ENCODE data around the gene GPBP1L1.

The GPBP1L1 gene

DNA sequence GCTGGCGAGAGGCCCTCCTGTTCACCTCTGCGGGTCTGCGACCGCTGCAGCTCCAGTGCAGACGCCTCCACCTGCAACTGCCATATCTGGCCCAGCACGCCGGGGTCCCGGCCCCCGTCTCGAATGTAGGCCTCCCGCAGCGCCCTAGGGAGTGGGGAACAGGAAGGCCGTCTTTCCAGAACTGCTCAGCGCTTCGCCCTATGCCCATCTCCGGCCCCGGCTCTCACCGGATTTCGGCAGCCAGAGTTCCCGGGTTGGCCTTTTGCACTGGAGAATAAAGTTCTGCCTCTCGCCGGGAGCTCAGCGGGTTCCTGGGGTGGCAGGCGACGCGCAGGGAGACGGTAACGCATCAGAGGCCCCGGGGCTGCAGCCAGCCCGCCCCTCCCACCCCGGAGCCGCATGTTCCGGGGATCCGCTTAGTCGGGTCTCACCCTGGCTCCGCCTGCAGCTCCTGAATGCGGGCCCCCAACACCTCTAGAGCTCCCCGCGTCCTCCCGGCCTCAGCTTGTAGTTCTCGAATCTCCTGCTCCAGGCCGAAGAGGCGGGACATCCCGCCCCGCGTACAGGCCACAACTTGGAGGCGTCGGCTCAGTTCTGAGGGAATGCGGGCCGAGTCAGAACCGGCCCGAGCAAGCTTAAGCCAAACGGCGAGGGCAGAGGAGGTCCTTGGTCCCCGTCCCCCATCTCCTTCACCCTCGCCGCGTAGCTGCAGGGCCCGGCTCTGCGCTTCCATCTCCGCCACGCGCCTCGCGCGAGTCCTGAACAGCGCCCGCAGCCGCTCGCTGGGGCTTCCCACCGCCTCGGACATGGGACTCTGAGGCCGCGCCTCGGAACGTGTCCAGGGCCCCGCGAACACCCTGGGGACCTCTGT, 63.6 kb downstream of the GPBP1L1 start:
- DNase-seq (ENCODE audit: insufficient read length) (no peak), FAIRE-seq (no peak)
- TF ChIP-seq POLR2AphosphoS5 (IDR thresholded peaks at IDR 0.05; ENCODE audit: low read depth, low read length) (no peak), TAF1 (IDR thresholded peaks at IDR 0.05; ENCODE audit: borderline replicate concordance, low read depth, low read length) (no peak), POLR2A (IDR thresholded peaks at IDR 0.05; ENCODE audit: low read depth, low read length) (no peak)

DNA sequence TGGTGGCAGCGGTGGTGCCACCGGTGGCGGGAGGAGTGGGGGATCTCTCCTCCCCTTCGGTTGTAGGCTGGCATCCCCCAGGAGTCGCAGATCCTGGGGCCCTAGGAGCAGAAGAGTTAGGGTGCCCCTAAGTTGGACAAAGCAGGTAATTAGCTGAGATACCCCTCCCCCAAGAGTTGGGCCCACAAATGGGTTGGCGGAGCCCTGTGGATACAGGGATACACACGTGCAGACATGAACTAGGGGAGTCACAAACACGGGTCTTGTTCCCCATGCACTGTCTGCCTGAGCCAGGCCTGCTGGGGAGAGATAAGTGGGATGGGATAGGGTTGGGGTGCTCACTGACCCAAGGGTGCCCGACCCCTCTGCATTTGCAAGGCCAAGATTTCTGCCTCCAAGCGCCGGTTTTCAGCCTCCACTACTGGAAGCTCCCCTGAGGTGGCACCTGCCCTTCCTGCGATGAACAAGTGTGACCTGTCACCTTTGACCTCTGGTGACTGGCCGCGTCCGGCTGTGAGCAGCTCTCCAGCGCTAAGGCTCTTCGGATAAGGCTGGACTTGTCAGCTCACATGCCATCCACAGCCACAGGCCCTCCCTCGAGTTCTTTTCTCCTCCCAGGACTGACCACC, 64.3 kb downstream of the GPBP1L1 start:
- FAIRE-seq (no peak), DNase-seq (ENCODE audit: insufficient read length) (no peak)
- TF ChIP-seq POLR2A (IDR thresholded peaks at IDR 0.05; ENCODE audit: low read depth, low read length) (no peak), POLR2AphosphoS5 (IDR thresholded peaks at IDR 0.05; ENCODE audit: low read depth, low read length) (no peak), TAF1 (IDR thresholded peaks at IDR 0.05; ENCODE audit: borderline replicate concordance, low read depth, low read length) (no peak)

DNA sequence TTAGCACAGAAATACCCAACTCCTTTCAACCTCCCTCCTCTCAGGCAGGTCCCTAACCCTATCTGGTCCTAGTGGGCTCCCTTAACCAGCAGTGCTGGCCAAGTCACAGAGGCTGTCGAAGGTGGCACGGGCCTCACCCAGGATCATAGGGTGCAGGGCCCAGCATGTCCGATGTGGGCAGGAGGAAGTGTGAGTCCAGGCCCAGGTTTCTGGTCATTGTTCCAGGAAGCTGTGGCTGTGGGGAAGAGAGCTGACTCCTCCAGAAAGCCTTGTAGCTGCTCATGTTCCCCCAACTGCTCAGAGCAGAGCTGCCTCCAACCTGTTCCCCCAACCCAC, 64.9 kb downstream of the GPBP1L1 start:
- FAIRE-seq (no peak), DNase-seq (ENCODE audit: insufficient read length) (peak; percentile 28)
- no peak for TF ChIP-seq POLR2AphosphoS5 (IDR thresholded peaks at IDR 0.05; ENCODE audit: low read depth, low read length)
- TF ChIP-seq POLR2A (IDR thresholded peaks at IDR 0.05; ENCODE audit: low read depth, low read length): no peak
- TF ChIP-seq TAF1 (IDR thresholded peaks at IDR 0.05; ENCODE audit: borderline replicate concordance, low read depth, low read length): no peak

DNA sequence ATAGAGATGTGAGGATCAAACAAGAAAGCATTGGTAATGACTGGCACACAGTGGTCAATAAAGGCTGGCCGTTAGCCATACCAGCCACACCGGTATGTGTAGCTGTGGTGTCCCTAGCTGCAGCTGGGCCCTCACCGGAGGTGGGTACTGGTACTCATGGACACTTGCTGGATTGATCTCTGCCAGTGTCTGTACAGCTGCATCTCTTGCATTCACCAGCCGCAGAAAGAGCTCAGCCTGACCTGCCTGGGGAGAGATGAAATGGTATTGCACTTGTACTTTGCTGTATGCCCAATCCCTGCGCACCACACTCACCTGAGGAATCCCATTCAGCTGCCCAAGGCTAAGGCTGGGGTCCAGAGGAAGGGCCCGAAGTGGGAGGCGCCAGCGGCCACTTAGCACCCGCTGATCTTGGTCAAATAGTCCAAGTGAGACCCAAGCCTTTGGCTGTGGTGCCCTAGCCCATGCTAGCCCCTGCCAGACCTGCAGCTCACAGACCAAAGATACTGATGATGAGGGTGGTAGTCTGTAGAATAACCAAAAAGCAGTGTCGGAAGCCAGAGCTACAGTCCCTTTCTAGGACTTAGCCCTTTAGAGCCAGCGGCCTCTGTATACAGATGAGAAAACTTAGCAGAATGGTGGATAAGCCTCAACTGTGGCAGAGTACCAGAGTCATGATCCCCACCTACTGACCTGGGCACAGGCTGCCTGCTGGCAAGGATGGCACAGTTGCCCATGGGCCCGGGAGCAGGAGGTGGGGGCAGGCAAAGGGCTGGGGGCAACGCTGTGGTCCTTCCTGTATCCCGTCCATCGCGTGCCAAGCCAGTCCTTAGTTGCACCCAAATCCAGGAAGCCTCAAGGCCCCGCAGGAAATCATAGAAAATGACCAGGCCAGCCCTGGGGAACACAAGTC, 65.5 kb downstream of the GPBP1L1 start:
- TF ChIP-seq TAF1 (IDR thresholded peaks at IDR 0.05; ENCODE audit: borderline replicate concordance, low read depth, low read length) (no peak), POLR2A (IDR thresholded peaks at IDR 0.05; ENCODE audit: low read depth, low read length) (no peak), POLR2AphosphoS5 (IDR thresholded peaks at IDR 0.05; ENCODE audit: low read depth, low read length) (peak; percentile 19; the same call in 1 of the 2 replicates)
- DNase-seq (ENCODE audit: insufficient read length) (peak; percentile 23), FAIRE-seq (no peak)

DNA sequence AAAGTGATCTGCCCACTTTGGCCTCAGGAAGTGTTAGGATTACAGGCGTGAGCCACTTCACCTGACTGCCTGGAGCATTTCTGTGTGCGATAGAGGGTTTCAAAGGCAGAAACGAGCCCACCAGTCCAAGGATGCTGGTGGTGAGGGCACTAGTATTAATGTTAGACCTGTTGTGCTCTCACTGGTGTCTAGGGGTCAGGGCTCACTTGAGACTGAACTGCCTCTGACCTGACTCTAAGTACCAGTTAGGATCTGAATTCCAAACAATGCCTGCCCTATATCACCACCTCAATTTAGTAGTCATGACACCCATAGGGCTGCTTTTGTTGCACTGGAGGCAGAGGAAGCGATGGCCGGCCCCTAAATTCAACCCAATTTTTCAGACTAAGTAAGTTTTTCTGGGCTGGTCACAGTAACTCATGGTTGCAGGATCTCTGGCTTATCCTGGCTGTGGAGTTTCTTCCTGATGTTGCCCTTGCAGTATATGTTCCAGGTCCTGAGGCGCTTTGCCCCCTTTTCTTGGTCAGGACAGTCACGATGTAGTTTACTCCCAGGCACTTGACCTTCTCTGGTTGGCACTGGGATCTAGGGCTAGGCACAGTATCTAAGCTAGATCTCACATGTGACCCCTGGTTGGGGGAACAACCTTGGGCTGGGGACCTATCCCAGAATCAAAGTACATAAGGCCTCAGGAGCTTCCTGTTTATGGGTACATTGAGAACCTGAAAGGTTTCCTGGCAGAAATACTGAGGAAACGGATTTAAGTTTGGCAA, 67.0 kb downstream of the GPBP1L1 start:
- TF ChIP-seq POLR2A (IDR thresholded peaks at IDR 0.05; ENCODE audit: low read depth, low read length): peak; percentile 53; the same call in 1 of the 2 replicates
- no peak for TF ChIP-seq TAF1 (IDR thresholded peaks at IDR 0.05; ENCODE audit: borderline replicate concordance, low read depth, low read length)
- TF ChIP-seq POLR2AphosphoS5 (IDR thresholded peaks at IDR 0.05; ENCODE audit: low read depth, low read length): peak; percentile 79
- no peak for DNase-seq (ENCODE audit: insufficient read length)
- FAIRE-seq: no peak

DNA sequence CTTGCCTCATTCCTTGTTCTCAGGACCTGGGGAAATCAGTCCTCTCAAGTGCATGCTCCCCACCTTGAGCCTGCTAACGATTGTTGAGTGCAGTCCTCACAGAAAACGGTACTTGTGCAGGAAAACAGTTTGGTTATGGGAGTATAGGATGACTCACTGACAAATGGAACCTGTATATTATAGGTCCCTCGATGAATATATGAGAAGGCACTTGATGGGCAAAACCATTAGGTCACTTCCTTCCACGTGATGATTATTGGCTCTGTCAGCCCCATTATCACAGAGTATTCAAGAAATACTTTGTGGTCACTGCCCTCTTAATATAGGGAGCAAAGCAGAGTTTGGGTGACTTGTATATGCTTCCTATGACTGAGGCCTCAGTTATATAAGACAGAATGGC, 68.7 kb downstream of the GPBP1L1 start:
- TF ChIP-seq POLR2AphosphoS5 (IDR thresholded peaks at IDR 0.05; ENCODE audit: low read depth, low read length) (no peak; the same call in 1 of the 2 replicates), POLR2A (IDR thresholded peaks at IDR 0.05; ENCODE audit: low read depth, low read length) (no peak), TAF1 (IDR thresholded peaks at IDR 0.05; ENCODE audit: borderline replicate concordance, low read depth, low read length) (no peak)
- no peak for DNase-seq (ENCODE audit: insufficient read length)
- no peak for FAIRE-seq

DNA sequence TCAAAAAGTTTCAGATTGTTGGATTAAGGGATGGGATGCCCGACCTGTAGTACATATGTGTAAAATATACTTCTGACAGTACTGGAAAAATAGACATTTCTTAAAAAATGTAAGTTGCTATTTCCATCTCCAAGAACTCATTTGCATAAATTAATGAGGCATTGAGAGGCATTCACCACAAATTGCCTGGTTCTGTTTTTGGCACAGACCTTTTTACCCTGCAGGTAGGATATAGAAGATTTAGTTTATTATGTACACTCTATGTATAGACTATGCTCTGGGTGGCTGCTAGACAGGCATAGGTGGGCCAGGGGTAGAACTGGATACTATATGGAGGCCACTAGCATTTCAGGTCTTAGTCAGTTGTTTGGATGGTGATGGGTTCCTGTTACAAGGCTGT, 70.4 kb downstream of the GPBP1L1 start:
- DNase-seq (ENCODE audit: insufficient read length) (no peak), FAIRE-seq (no peak)
- TF ChIP-seq POLR2AphosphoS5 (IDR thresholded peaks at IDR 0.05; ENCODE audit: low read depth, low read length) (no peak), POLR2A (IDR thresholded peaks at IDR 0.05; ENCODE audit: low read depth, low read length) (no peak), TAF1 (IDR thresholded peaks at IDR 0.05; ENCODE audit: borderline replicate concordance, low read depth, low read length) (no peak)

DNA sequence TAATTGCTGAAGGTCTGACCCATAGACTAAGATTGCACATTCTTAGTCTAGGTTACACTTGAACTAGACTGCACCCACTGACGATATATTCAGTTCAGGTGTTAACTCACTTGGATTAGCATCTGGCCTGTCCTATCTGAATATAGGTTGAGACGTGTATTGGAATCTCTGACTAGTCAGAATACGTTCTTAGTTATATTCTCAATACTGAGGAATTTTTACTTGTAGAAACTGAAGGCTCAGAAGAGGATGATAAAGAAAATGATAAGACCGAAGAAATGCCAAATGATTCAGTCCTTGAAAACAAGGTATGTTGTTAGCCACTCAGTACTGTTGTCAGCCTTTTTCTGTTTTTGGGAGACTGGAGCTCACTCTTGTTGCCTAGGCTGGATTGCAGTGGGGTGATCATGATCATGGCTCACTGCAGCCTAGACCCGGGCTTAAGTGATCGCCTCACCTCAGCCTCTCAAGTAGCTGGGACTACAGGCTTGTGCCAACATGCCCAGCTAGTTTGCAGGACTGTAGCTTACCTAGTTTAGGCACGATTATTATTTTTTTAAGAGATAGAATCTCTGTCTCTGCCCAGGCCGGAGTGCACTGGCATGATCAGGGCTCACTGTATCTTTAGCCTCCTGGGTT, 73.3 kb downstream of the GPBP1L1 start:
- no peak for DNase-seq (ENCODE audit: insufficient read length)
- no peak; the same call in 1 of the 2 replicates for TF ChIP-seq POLR2AphosphoS5 (IDR thresholded peaks at IDR 0.05; ENCODE audit: low read depth, low read length)
- TF ChIP-seq TAF1 (IDR thresholded peaks at IDR 0.05; ENCODE audit: borderline replicate concordance, low read depth, low read length): no peak
- TF ChIP-seq POLR2A (IDR thresholded peaks at IDR 0.05; ENCODE audit: low read depth, low read length): no peak
- FAIRE-seq: no peak

DNA sequence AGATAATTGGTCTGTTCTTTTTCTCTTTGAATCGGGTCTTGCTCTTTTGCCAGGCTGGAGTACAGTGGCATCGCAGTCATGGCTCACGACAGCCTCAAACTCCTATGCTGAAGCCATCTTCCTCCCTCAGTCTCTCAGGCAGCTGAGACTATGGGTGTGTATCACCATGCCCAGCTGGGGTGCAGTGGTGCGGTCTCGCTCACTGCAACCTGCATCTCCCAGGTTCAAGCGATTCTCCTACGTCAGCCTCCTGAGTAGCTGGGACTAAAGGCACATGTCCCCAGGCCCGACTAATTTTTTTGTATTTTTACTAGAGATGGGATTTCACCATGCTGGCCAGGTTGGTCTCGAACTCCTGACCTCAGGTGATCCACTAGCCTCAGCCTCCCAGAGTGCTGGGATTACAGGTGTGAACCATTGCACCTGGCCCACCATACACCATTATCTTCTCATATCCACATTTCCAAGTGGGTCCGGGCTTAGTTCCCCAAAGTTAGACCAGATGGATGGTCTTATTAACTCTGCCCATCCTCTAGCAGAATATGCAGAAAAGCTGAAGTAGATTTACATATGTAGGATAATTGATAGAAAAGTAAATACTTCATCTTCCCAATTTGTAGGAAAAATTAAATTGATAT, 75.6 kb downstream of the GPBP1L1 start:
- FAIRE-seq: no peak
- DNase-seq (ENCODE audit: insufficient read length): no peak
- TF ChIP-seq TAF1 (IDR thresholded peaks at IDR 0.05; ENCODE audit: borderline replicate concordance, low read depth, low read length) (no peak), POLR2A (IDR thresholded peaks at IDR 0.05; ENCODE audit: low read depth, low read length) (peak; percentile 52; the same call in 1 of the 2 replicates), POLR2AphosphoS5 (IDR thresholded peaks at IDR 0.05; ENCODE audit: low read depth, low read length) (peak; percentile 78)
